Measurements from ENCODE around the gene PLAAT3.

GRCh38 chr11:63609536-63609935 is 4.7 kb downstream of the PLAAT3 start:
- no peak for TF ChIP-seq POLR2A (IDR thresholded peaks at IDR 0.05)
- TF ChIP-seq CTCF (IDR thresholded peaks at IDR 0.05), result no peak
- TF ChIP-seq EP300 (IDR thresholded peaks at IDR 0.05), result no peak

Measured in suprapubic skin (tissue), 3 donors.